PC-9 (cell line): ENCODE measurements around the gene HOXD10. TPM values are rescaled to one million over a fixed set of nuclear protein-coding genes. Genes with fewer than 3 reads are reported as not detected.
A peak's percentile ranks its signal among the peaks of the same experiment; 100 is the strongest.

Experiments
- BruUV-seq: library from RNA; stranded (reverse); fragments of 400-500 nt; replicated peaks from 2 replicates; lab custom pipeline; 2021; lab: Mats Ljungman, UMichigan
- CTCF ChIA-PET: fragments of 300-600 bp; sonication (Branson Sonifier 250); formaldehyde crosslinking; loops from one replicate; lab custom pipeline; 2022; ENCODE audit warnings: antibody characterized with exemption; lab: Charles Lee
- POLR2A ChIA-PET: fragments of 300-600 bp; sonication (Branson Sonifier 250); formaldehyde crosslinking; loops from one replicate; lab custom pipeline; 2022; ENCODE audit warnings: antibody characterized with exemption; ENCODE audit not compliant: unreplicated experiment; lab: Charles Lee
- DNase-seq, 2 experiments: peaks; one replicate each; pipeline versions ENCODE4 v3.0.0 to v3.0.0-alpha.2; 2015 to 2022; ENCODE audit warnings: mixed read lengths in 1 of 2
- H2AFZ ChIP-seq: fragments of 200-600 bp; sonication (generic); 2 replicates; pipeline ENCODE4 v1.8.1; 2017; ENCODE audit warnings: antibody characterized with exemption
- H3F3A ChIP-seq: fragments of 200-600 bp; sonication (generic); 2 replicates; pipeline ENCODE4 v1.8.1; 2017; ENCODE audit warnings: antibody characterized with exemption, mild to moderate bottlenecking, low read depth; ENCODE audit not compliant: insufficient read depth
- H3K27ac ChIP-seq: fragments of 200-600 bp; sonication (generic); 2 replicates; pipeline ENCODE4 v1.6.1; 2016; ENCODE audit warnings: mixed run types
- H3K27me3 ChIP-seq: fragments of 200-600 bp; sonication (generic); 2 replicates; pipeline ENCODE4 v1.6.1; 2016; ENCODE audit warnings: low read depth, mixed run types; ENCODE audit not compliant: insufficient read depth
- H3K36me3 ChIP-seq: fragments of 200-600 bp; sonication (generic); 2 replicates; pipeline ENCODE4 v1.6.1; 2016; ENCODE audit warnings: low read depth, mixed run types
- H3K4me1 ChIP-seq: fragments of 200-600 bp; sonication (generic); replicated peaks from 2 replicates; pipeline ENCODE4 v1.6.1; 2016; ENCODE audit warnings: mixed run types; ENCODE audit not compliant: insufficient read depth
- H3K4me2 ChIP-seq: fragments of 200-600 bp; sonication (generic); 2 replicates; pipeline ENCODE4 v1.6.1; 2017; ENCODE audit warnings: mixed run types
- H3K4me3 ChIP-seq: fragments of 200-600 bp; sonication (generic); 2 replicates; pipeline ENCODE4 v1.6.1; 2016; ENCODE audit warnings: mixed run types
- H3K79me2 ChIP-seq: fragments of 200-600 bp; sonication (generic); 2 replicates; pipeline ENCODE4 v1.6.1; 2017; ENCODE audit warnings: low read depth, mixed run types
- H3K9me2 ChIP-seq: fragments of 200-600 bp; sonication (generic); 2 replicates; pipeline ENCODE4 v1.8.1; 2017; ENCODE audit warnings: mild to moderate bottlenecking; ENCODE audit not compliant: insufficient read depth
- H3K9me3 ChIP-seq: fragments of 200-600 bp; sonication (generic); 2 replicates; pipeline ENCODE4 v1.8.1; 2016; ENCODE audit warnings: low read depth; ENCODE audit not compliant: insufficient read depth
- H4K20me1 ChIP-seq: fragments of 200-600 bp; sonication (generic); 2 replicates; pipeline ENCODE4 v1.8.1; 2017; ENCODE audit not compliant: insufficient read depth
- EZH2 ChIP-seq: fragments of 200-600 bp; sonication (generic); IDR thresholded peaks from 2 replicates; pipeline ENCODE4 v1.8.0; 2017; ENCODE audit warnings: antibody characterized with exemption, low read depth
- intact Hi-C: fragments of 100-400 bp; cut with micrococcal nuclease; formaldehyde crosslinking; loops from one replicate; pipeline ENCODE4 v1.10.0; 2022; ENCODE audit not compliant: unreplicated experiment
- total RNA-seq: library from RNA; stranded (reverse); gene quantifications from 2 replicates; pipeline ENCODE4 v1.2.3, GENCODE V29; 2021
- TF ChIP-seq, protein P1 (sequence below): fragments of 200-600 bp; sonication (generic); conservative IDR thresholded peaks from 2 replicates; pipeline ENCODE4 v1.6.1; 2017; ENCODE audit warnings: mixed run types, antibody characterized with exemption, mild to moderate bottlenecking, moderate library complexity

Gene HOXD10
- total RNA-seq, 1 experiment from 2014 or later, result not detected

- Histone ChIP-seq H3K9me2 (no peaks in the 10 kb centered on the region), H4K20me1 (no peaks in the 10 kb centered on the region), H3K4me2 (no peak overlapping the region), H2AFZ (no peak overlapping the region), H3K79me2 (no peaks in the 10 kb centered on the region), H3K4me3 (no peak overlapping the region), H3K9me3 (no peaks in the 10 kb centered on the region), H3K4me1 (no peaks in the 10 kb centered on the region), H3F3A (no peaks in the 10 kb centered on the region), H3K27ac (no peak overlapping the region), H3K36me3 (no peaks in the 10 kb centered on the region), H3K27me3 (peaks cover 59% of the 10 kb centered on the region)
- DNase-seq, result no peak
- intact Hi-C loops, result no loop called here
- ChIA-PET CTCF (no interaction called here), POLR2A (no interaction called here)
- no peak for TF ChIP-seq EZH2
- TF ChIP-seq, protein P1, sequence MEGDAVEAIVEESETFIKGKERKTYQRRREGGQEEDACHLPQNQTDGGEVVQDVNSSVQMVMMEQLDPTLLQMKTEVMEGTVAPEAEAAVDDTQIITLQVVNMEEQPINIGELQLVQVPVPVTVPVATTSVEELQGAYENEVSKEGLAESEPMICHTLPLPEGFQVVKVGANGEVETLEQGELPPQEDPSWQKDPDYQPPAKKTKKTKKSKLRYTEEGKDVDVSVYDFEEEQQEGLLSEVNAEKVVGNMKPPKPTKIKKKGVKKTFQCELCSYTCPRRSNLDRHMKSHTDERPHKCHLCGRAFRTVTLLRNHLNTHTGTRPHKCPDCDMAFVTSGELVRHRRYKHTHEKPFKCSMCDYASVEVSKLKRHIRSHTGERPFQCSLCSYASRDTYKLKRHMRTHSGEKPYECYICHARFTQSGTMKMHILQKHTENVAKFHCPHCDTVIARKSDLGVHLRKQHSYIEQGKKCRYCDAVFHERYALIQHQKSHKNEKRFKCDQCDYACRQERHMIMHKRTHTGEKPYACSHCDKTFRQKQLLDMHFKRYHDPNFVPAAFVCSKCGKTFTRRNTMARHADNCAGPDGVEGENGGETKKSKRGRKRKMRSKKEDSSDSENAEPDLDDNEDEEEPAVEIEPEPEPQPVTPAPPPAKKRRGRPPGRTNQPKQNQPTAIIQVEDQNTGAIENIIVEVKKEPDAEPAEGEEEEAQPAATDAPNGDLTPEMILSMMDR, result no peak
- no TSS peak for BruUV-seq
Measured at GRCh38 chr2:176071330-176072291, 45.0 kb upstream of the HOXD10 start.

GRCh38 chr2:176072292-176072669 lies 44.3 kb upstream of the HOXD10 start:
- no peaks in the 10 kb centered on the region for H4K20me1 ChIP-seq
- H3K9me3 ChIP-seq, result no peaks in the 10 kb centered on the region
- H3K9me2 ChIP-seq, result no peaks in the 10 kb centered on the region
- H3K27me3 ChIP-seq, result peaks cover 66% of the 10 kb centered on the region
- ChIA-PET POLR2A (no interaction called here), CTCF (no interaction called here)
- no peaks in the 10 kb centered on the region for H3K36me3 ChIP-seq
- intact Hi-C loops, result no loop called here
- no peaks in the 10 kb centered on the region for H3F3A ChIP-seq
- H3K4me1 ChIP-seq, result no peaks in the 10 kb centered on the region
- H3K79me2 ChIP-seq, result no peaks in the 10 kb centered on the region
- no TSS peak for BruUV-seq
- no peak overlapping the region for H3K4me3 ChIP-seq
- TF ChIP-seq EZH2, result no peak
- TF ChIP-seq, protein P1, result no peak
- H2AFZ ChIP-seq, result no peak overlapping the region
- no peak overlapping the region for H3K27ac ChIP-seq
- no peak for DNase-seq
- H3K4me2 ChIP-seq, result no peak overlapping the region

- no peak for DNase-seq
- no peak overlapping the region for H3K4me3 ChIP-seq
- intact Hi-C loops, result no loop called here
- H3K4me1 ChIP-seq, result no peaks in the 10 kb centered on the region
- H3K4me2 ChIP-seq, result no peak overlapping the region
- POLR2A ChIA-PET, result no interaction called here
- no peak overlapping the region for H2AFZ ChIP-seq
- peaks cover 72% of the 10 kb centered on the region for H3K27me3 ChIP-seq
- H3K36me3 ChIP-seq, result no peaks in the 10 kb centered on the region
- H4K20me1 ChIP-seq, result no peaks in the 10 kb centered on the region
- no peaks in the 10 kb centered on the region for H3K9me2 ChIP-seq
- H3F3A ChIP-seq, result no peaks in the 10 kb centered on the region
- no peak overlapping the region for H3K27ac ChIP-seq
- H3K79me2 ChIP-seq, result no peaks in the 10 kb centered on the region
- peak; percentile 76 for TF ChIP-seq EZH2
- TF ChIP-seq, protein P1, result no peak
- H3K9me3 ChIP-seq, result no peaks in the 10 kb centered on the region
- CTCF ChIA-PET, result no interaction called here
- BruUV-seq, result no TSS peak
Measured at GRCh38 chr2:176072951-176073904, 43.4 kb upstream of the HOXD10 start.
